Kidney (tissue), 14 donors: ENCODE data around the gene NR2F2. TPM values are rescaled to one million over a fixed set of nuclear protein-coding genes. Genes with fewer than 3 reads are reported as not detected.

ENCODE experiments used
- DNase-seq, 5 donors: peaks; one replicate each; pipeline ENCODE4 v3.0.0-alpha.2; 2013 to 2020
- FAIRE-seq: peaks from 2 replicates; lab custom pipeline; 2012; peaks lifted over from hg19 to GRCh38; lab: Jason Lieb, UNC
- H3K27ac ChIP-seq, 2 donors: one replicate each; pipeline ENCODE4 v1.7.0; 2013; ENCODE audit warnings: low read depth in 2 of 2, low read length in 2 of 2, inconsistent platforms in 1 of 2
- H3K27me3 ChIP-seq: one replicate; pipeline ENCODE4 v1.7.1; 2013; ENCODE audit warnings: low read length, inconsistent platforms; ENCODE audit not compliant: control insufficient read depth, insufficient read depth
- H3K36me3 ChIP-seq, 3 donors: one replicate each; pipeline versions ENCODE4 v1.7.0 to v1.7.1; 2013; ENCODE audit warnings: low read length in 3 of 3, control low read depth in 1 of 3, inconsistent platforms in 1 of 3; ENCODE audit not compliant: insufficient read depth in 3 of 3, control insufficient read depth in 2 of 3
- H3K4me1 ChIP-seq, 3 donors: one replicate each; pipeline versions ENCODE4 v1.7.0 to v1.7.1; 2013; ENCODE audit warnings: low read length in 3 of 3, inconsistent platforms in 1 of 3, low read depth in 1 of 3; ENCODE audit not compliant: control insufficient read depth in 2 of 3, insufficient read depth in 2 of 3
- H3K4me3 ChIP-seq, 3 donors: one replicate each; pipeline versions ENCODE4 v1.7.0 to v1.8.1; 2013; ENCODE audit warnings: low read length in 3 of 3, control low read depth in 1 of 3, inconsistent platforms in 1 of 3
- H3K9ac ChIP-seq, 3 donors: one replicate each; pipeline versions ENCODE4 v1.7.0 to v1.7.1; 2013; ENCODE audit warnings: low read length in 3 of 3, control low read depth in 1 of 3, inconsistent platforms in 1 of 3
- H3K9me3 ChIP-seq, 3 donors: one replicate each; pipeline versions ENCODE4 v1.7.0 to v1.7.1; 2013; ENCODE audit warnings: low read length in 3 of 3, control low read depth in 1 of 3, inconsistent platforms in 1 of 3; ENCODE audit not compliant: control insufficient read depth in 2 of 3, insufficient read depth in 1 of 3
- intact Hi-C: fragments of 100-400 bp; cut with DNase I; formaldehyde crosslinking; loops from one replicate; pipeline ENCODE4 v1.11.1; 2022
- polyA plus RNA-seq: library from polyadenylated mRNA; stranded (reverse); fragments of 350-450 nt; fragmentation: Illumina TruSeq; extraction: RNeasy Lipid Tissue Mini Kit (QIAGEN cat#74804); gene quantifications from one replicate; pipeline ENCODE4 v1.2.3, GENCODE V29; 2014; ENCODE audit warnings: low read depth, low replicate concordance; ENCODE audit not compliant: insufficient read depth
- total RNA-seq: library from RNA; stranded (reverse); fragmentation: NEBNext Ultra II Directional; extraction: Animal tissue kit (Norgen Biotek cat#: 25700); gene quantifications from one replicate; pipeline ENCODE4 v1.2.1, GENCODE V29; 2021
- TF ChIP-seq, protein P1 (sequence below): IDR thresholded peaks from 3 replicates; pipeline ENCODE4 v1.5.1; 2012; ENCODE audit warnings: mild to moderate bottlenecking, moderate library complexity, borderline replicate concordance; ENCODE audit not compliant: insufficient read depth; ENCODE audit errors: extremely low read depth
- donor health status: control.
- donor health status: control.
- donor health status: control.
- donor health status: control.
- donor health status: control.
- donor health status: DM: yes; HTN: yes; CAD: no.
- donor health status: Normal renal cell carcinoma (clear cell type).

NR2F2 gene
- total and polyA plus RNA-seq, 2 donors from 2014 or later = 42.5 to 191 TPM

DNA sequence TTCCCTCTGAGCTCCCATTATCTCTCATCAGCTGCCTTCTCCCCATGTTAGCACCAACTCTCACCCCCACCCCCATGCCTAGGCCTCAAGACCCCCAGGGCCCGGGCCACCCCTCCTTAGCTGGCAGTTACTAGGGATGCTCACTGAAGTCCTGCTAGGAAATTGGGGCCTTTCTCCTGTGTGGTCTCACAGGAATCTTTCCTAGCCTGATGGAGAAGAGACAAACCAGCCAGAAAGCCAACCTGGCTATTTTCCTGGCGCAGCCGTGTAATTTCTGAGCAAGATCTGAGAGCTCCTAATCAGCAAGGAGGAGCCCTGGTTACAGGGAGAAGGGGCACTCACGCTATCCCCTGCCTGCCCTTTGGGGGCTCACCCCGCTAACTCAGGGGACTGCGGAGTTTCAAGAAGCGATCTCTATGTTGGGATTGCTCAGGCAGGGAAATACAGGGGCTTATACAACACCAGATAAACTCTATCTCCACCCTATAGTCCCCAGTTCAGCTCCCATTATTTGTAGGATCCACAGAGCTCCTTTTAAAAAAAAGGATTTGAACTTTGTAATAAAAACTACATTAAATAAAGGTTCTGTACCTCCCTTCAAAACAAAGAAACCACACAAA lies 25.2 kb downstream of the NR2F2 start:
- FAIRE-seq (no peak), DNase-seq (peak; percentile 30 to 67 (median 56))
- TF ChIP-seq, protein P1, sequence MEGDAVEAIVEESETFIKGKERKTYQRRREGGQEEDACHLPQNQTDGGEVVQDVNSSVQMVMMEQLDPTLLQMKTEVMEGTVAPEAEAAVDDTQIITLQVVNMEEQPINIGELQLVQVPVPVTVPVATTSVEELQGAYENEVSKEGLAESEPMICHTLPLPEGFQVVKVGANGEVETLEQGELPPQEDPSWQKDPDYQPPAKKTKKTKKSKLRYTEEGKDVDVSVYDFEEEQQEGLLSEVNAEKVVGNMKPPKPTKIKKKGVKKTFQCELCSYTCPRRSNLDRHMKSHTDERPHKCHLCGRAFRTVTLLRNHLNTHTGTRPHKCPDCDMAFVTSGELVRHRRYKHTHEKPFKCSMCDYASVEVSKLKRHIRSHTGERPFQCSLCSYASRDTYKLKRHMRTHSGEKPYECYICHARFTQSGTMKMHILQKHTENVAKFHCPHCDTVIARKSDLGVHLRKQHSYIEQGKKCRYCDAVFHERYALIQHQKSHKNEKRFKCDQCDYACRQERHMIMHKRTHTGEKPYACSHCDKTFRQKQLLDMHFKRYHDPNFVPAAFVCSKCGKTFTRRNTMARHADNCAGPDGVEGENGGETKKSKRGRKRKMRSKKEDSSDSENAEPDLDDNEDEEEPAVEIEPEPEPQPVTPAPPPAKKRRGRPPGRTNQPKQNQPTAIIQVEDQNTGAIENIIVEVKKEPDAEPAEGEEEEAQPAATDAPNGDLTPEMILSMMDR = no peak
- H3K36me3 ChIP-seq = peaks cover 0 to 2% (median 0%) of the 10 kb centered on the region in 3 donors
- intact Hi-C loops = no loop called here
- H3K27me3 ChIP-seq = no peaks in the 10 kb centered on the region
- H3K9ac ChIP-seq = peak overlapping the region in 2 of 3 donors; percentile 10 to 92
- peak overlapping the region in 2 of 3 donors; percentile 68 to 73 for H3K4me3 ChIP-seq
- peaks cover 3 to 17% (median 12%) of the 10 kb centered on the region in 3 donors for H3K4me1 ChIP-seq
- H3K9me3 ChIP-seq = no peaks in the 10 kb centered on the region
- peak overlapping the region; percentile 48 to 93 for H3K27ac ChIP-seq

DNA sequence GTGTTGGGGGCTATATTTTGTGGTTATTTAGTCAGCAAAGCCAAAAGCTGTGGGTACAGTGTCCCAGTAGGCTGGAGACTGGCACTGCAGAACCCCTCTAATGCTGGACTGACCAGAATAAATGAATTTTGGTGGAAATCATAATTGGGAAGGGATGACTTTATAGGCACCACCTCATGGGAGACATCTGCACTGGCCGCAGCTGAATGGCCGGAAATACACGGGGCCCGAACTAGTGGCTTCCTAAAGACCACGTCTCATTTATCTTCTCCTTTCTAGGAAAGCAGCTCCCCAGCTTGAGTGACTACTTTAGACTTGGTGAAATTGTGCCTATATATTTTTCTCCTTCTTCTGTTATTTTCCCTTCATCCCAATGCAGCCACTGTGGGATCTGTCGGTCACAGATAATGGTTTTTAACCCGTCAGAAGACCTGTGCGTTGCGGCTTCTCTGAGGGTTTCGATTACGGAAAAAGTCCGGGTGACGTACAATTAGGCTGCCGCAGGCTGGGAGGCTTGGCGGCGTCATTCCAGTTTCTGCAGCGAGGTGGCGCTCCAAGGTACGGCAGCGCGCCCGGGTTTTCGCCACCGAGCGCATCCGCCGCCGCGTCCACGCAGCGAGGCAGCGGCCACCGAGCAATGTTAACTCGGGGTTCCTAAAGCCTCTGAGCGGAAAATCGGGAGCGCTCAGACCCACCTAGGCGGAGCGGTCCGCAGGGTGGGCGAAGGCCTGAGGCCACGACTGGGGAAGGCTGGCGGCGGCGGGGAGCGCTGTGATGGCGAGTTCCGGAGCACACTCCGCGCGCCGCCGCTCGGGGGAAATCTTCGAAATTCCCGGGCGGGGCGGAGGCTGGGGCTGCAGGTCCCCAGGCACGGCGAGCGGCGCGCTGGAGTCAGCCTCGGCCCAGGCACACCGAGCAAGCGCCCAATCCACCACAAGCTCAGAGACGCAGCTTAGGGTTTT lies 26.3 kb downstream of the NR2F2 start:
- H3K27me3 ChIP-seq = no peaks in the 10 kb centered on the region
- FAIRE-seq = no peak

GRCh38 chr15:96358001-96358801 lies 27.7 kb downstream of the NR2F2 start:
- H3K9me3 ChIP-seq = no peaks in the 10 kb centered on the region
- FAIRE-seq (no peak), DNase-seq (peak; percentile 43 to 79 (median 62))
- H3K9ac ChIP-seq = peak overlapping the region; percentile 59 to 92 (median 62)
- H3K27ac ChIP-seq = peak overlapping the region; percentile 86 to 93
- H3K36me3 ChIP-seq = no peaks in the 10 kb centered on the region
- intact Hi-C loops = no loop called here
- TF ChIP-seq, protein P1 = no peak
- peak overlapping the region; percentile 58 to 75 (median 69) for H3K4me3 ChIP-seq
- no peaks in the 10 kb centered on the region for H3K27me3 ChIP-seq
- peaks cover 3 to 4% (median 3%) of the 10 kb centered on the region in 3 donors for H3K4me1 ChIP-seq

More for the DNA sequence above, 26.3 kb downstream of the NR2F2 start:
- TF ChIP-seq, protein P1 = peak; percentile 98
- peak overlapping the region; percentile 86 to 93 for H3K27ac ChIP-seq
- peak; percentile 92 to 95 (median 93) for DNase-seq
- H3K4me1 ChIP-seq = peaks cover 3 to 9% (median 7%) of the 10 kb centered on the region in 3 donors
- H3K9ac ChIP-seq = peak overlapping the region; percentile 46 to 92 (median 62)
- intact Hi-C loops = no loop called here
- H3K9me3 ChIP-seq = no peaks in the 10 kb centered on the region
- H3K36me3 ChIP-seq = peaks cover 0 to 2% (median 0%) of the 10 kb centered on the region in 3 donors
- H3K4me3 ChIP-seq = peak overlapping the region; percentile 67 to 75 (median 71)
